Activated CD4-positive, alpha-beta T cell treated with anti-CD3 and anti-CD28 coated beads, Interleukin-2, amount 50 U/mL, for 48 hours (primary cell): Measurements from ENCODE around the gene MYO16.

Source experiments
- DNase-seq, 2 experiments: peaks; one replicate each; pipeline ENCODE4 v3.0.0-alpha.2; 2020

Gene MYO16

GRCh38 chr13:108667205-108667604 is 37.8 kb downstream of the MYO16 start:
- no peak for DNase-seq

- no peak for DNase-seq
Measured at GRCh38 chr13:108669381-108669780, 40.0 kb downstream of the MYO16 start.

GRCh38 chr13:108674346-108674745 is 44.9 kb downstream of the MYO16 start:
- DNase-seq: no peak

- no peak for DNase-seq
Measured at GRCh38 chr13:108674771-108675170, 45.4 kb downstream of the MYO16 start.

GRCh38 chr13:108676620-108677019 is 47.2 kb downstream of the MYO16 start:
- no peak for DNase-seq

- DNase-seq: no peak
Measured at GRCh38 chr13:108677806-108678205, 48.4 kb downstream of the MYO16 start.

GRCh38 chr13:108680011-108680410 is 50.6 kb downstream of the MYO16 start:
- DNase-seq: no peak

GRCh38 chr13:108681986-108682575 is 52.7 kb downstream of the MYO16 start:
- DNase-seq: no peak

- DNase-seq: no peak
Measured at GRCh38 chr13:108682714-108683113, 53.3 kb downstream of the MYO16 start.

- no peak for DNase-seq
Measured at GRCh38 chr13:108686027-108686426, 56.6 kb downstream of the MYO16 start.

GRCh38 chr13:108690726-108691125 is 61.3 kb downstream of the MYO16 start:
- no peak for DNase-seq

GRCh38 chr13:108700422-108701170 is 71.2 kb downstream of the MYO16 start:
- DNase-seq: no peak

GRCh38 chr13:108702171-108702570 is 72.8 kb downstream of the MYO16 start:
- DNase-seq: no peak

- no peak for DNase-seq
Measured at GRCh38 chr13:108705031-108705430, 75.6 kb downstream of the MYO16 start.

GRCh38 chr13:108707584-108707983 is 78.2 kb downstream of the MYO16 start:
- DNase-seq: no peak

GRCh38 chr13:108708921-108709320 is 79.5 kb downstream of the MYO16 start:
- no peak for DNase-seq

GRCh38 chr13:108711386-108711785 is 82.0 kb downstream of the MYO16 start:
- DNase-seq: no peak

GRCh38 chr13:108725471-108725870 is 96.1 kb downstream of the MYO16 start:
- DNase-seq: no peak

- no peak for DNase-seq
Measured at GRCh38 chr13:108728370-108728769, 99.0 kb downstream of the MYO16 start.

- no peak for DNase-seq
Measured at GRCh38 chr13:108733022-108733560, 103.7 kb downstream of the MYO16 start.

- no peak for DNase-seq
Measured at GRCh38 chr13:108734676-108735075, 105.3 kb downstream of the MYO16 start.

GRCh38 chr13:108741930-108742329 is 112.5 kb downstream of the MYO16 start:
- DNase-seq: no peak

GRCh38 chr13:108742701-108743451 is 113.5 kb downstream of the MYO16 start:
- no peak for DNase-seq

- no peak for DNase-seq
Measured at GRCh38 chr13:108743522-108743921, 114.1 kb downstream of the MYO16 start.
